Measurements from ENCODE around the gene UAP1L1.

The UAP1L1 gene

GRCh38 chr9:137042751-137043727 lies 34.3 kb upstream of the UAP1L1 start:
- no peak for DNase-seq

- no peak for DNase-seq
These were observed 33.3 kb upstream of the UAP1L1 start for GRCh38 chr9:137044037-137044436.

- no peak for DNase-seq
These were observed 32.7 kb upstream of the UAP1L1 start for GRCh38 chr9:137044502-137045177.

GRCh38 chr9:137045294-137046087 lies 31.8 kb upstream of the UAP1L1 start:
- no peak for DNase-seq

GRCh38 chr9:137046088-137046787 lies 31.1 kb upstream of the UAP1L1 start, which contains the start of gene NPDC1:
NPDC1 (minus strand) TSS chr9:137046177; CDS start chr9:137045989, 188 bp downstream.
- peak; percentile 76 for DNase-seq

GRCh38 chr9:137048655-137049543 lies 28.4 kb upstream of the UAP1L1 start:
- no peak for DNase-seq

- peak; percentile 73 for DNase-seq
These were observed 27.5 kb upstream of the UAP1L1 start for GRCh38 chr9:137049544-137050449.

GRCh38 chr9:137050570-137050969 lies 26.7 kb upstream of the UAP1L1 start:
- DNase-seq: no peak

GRCh38 chr9:137051145-137051724 lies 26.1 kb upstream of the UAP1L1 start:
- DNase-seq: no peak

GRCh38 chr9:137052293-137052692 lies 25.0 kb upstream of the UAP1L1 start:
- DNase-seq: no peak

GRCh38 chr9:137052998-137053943 lies 24.0 kb upstream of the UAP1L1 start:
- no peak for DNase-seq

GRCh38 chr9:137053944-137054931 lies 23.1 kb upstream of the UAP1L1 start, which contains the start of gene ENTPD2:
ENTPD2 (minus strand) TSS chr9:137054061; CDS start chr9:137053997, 64 bp downstream.
- DNase-seq: no peak

GRCh38 chr9:137054932-137055384 lies 22.4 kb upstream of the UAP1L1 start:
- no peak for DNase-seq

- DNase-seq: no peak
These were observed 21.6 kb upstream of the UAP1L1 start for GRCh38 chr9:137055385-137056364.

GRCh38 chr9:137056739-137057415 lies 20.4 kb upstream of the UAP1L1 start:
- DNase-seq: no peak
